GM18867 (cell line): Measurements from ENCODE around the gene GDAP2.

Source experiments
- ATAC-seq: cut with Tn5 transposase; IDR thresholded peaks from one replicate; pipeline ENCODE4 v1.9.1; 2021; ENCODE audit warnings: mild to moderate bottlenecking, moderate library complexity; ENCODE audit not compliant: unreplicated experiment

Gene GDAP2

GRCh38 chr1:117814856-117815797 lies 114.3 kb downstream of the GDAP2 start:
- ATAC-seq: no peak
